PFSK-1 (cell line): ENCODE measurements around the gene DPY19L3.

Experiments
- FOXP2 ChIP-seq: optimal IDR thresholded peaks from 2 replicates; pipeline ENCODE3; 2011; ENCODE audit warnings: borderline replicate concordance, control low read depth, inconsistent platforms; ENCODE audit not compliant: insufficient read depth; ENCODE audit errors: extremely low read length, extremely low read depth
- POLR2AphosphoS5 ChIP-seq: IDR thresholded peaks from 2 replicates; pipeline ENCODE4 v1.6.1; 2012; ENCODE audit warnings: low read depth, mild to moderate bottlenecking, control low read depth, low read length, moderate library complexity
- REST ChIP-seq, 2 experiments: IDR thresholded peaks; 2 replicates each; pipeline versions ENCODE4 v1.6.1 to v1.8.0; 2011 to 2012; ENCODE audit warnings: low read depth in 2 of 2, low read length in 2 of 2, control low read depth in 1 of 2, inconsistent platforms in 1 of 2, mild to moderate bottlenecking in 1 of 2, moderate library complexity in 1 of 2; ENCODE audit not compliant: insufficient read depth in 1 of 2
- SIN3A ChIP-seq: IDR thresholded peaks from 2 replicates; pipeline ENCODE4 v1.6.1; 2012; ENCODE audit warnings: mild to moderate bottlenecking, low read length, moderate library complexity, borderline replicate concordance; ENCODE audit not compliant: insufficient read depth
- TAF1 ChIP-seq: IDR thresholded peaks from 2 replicates; pipeline ENCODE4 v1.6.1; 2012; ENCODE audit warnings: low read length, control low read depth, borderline replicate concordance; ENCODE audit not compliant: insufficient read depth

GRCh38 chr19:32475141-32476031 is 69.8 kb downstream of the DPY19L3 start:
- TF ChIP-seq SIN3A (no peak), POLR2AphosphoS5 (no peak), REST (IDR thresholded peaks at IDR 0.05; ENCODE audit: insufficient read depth in 1 of 2, low read depth in 2 of 2, low read length in 2 of 2) (no peak), TAF1 (no peak), FOXP2 (no peak)
